ENCODE measurements around the gene SH3BP5.

The SH3BP5 gene

GRCh38 chr3:15271030-15271429 lies 61.4 kb downstream of the SH3BP5 start:
- DNase-seq, result no peak

- DNase-seq, result peak; percentile 88
Observed at GRCh38 chr3:15269091-15269989, 63.0 kb downstream of the SH3BP5 start.

- peak; percentile 87 for DNase-seq
Observed at GRCh38 chr3:15268033-15268631, 64.3 kb downstream of the SH3BP5 start.

GRCh38 chr3:15267502-15267901 lies 64.9 kb downstream of the SH3BP5 start:
- DNase-seq, result no peak

- DNase-seq, result no peak
Observed at GRCh38 chr3:15266510-15267376, 65.6 kb downstream of the SH3BP5 start.

- DNase-seq, result no peak
Observed at GRCh38 chr3:15265655-15266509, 66.5 kb downstream of the SH3BP5 start.

- DNase-seq, result no peak
Observed at GRCh38 chr3:15264486-15264885, 67.9 kb downstream of the SH3BP5 start.

- DNase-seq, result no peak
Observed at GRCh38 chr3:15263926-15264325, 68.5 kb downstream of the SH3BP5 start.

GRCh38 chr3:15263120-15263519 lies 69.3 kb downstream of the SH3BP5 start:
- no peak for DNase-seq

- no peak for DNase-seq
Observed at GRCh38 chr3:15262021-15262420, 70.4 kb downstream of the SH3BP5 start.

- DNase-seq, result no peak
Observed at GRCh38 chr3:15261274-15261673, 71.1 kb downstream of the SH3BP5 start.

GRCh38 chr3:15260531-15260930 lies 71.9 kb downstream of the SH3BP5 start:
- DNase-seq, result no peak

GRCh38 chr3:15258720-15259119 lies 73.7 kb downstream of the SH3BP5 start:
- DNase-seq, result no peak

- no peak for DNase-seq
Observed at GRCh38 chr3:15256861-15257341, 75.5 kb downstream of the SH3BP5 start.

- no peak for DNase-seq
Observed at GRCh38 chr3:15255215-15255614, 77.2 kb downstream of the SH3BP5 start.

GRCh38 chr3:15253023-15253697 lies 79.2 kb downstream of the SH3BP5 start:
- no peak for DNase-seq

- DNase-seq, result no peak
Observed at GRCh38 chr3:15246186-15246585, 86.2 kb downstream of the SH3BP5 start.

GRCh38 chr3:15243822-15244482 lies 88.4 kb downstream of the SH3BP5 start:
- no peak for DNase-seq

GRCh38 chr3:15241341-15241740 lies 91.0 kb downstream of the SH3BP5 start:
- DNase-seq, result peak; percentile 40

- no peak for DNase-seq
Observed at GRCh38 chr3:15229262-15229661, 103.1 kb downstream of the SH3BP5 start.

- no peak for DNase-seq
Observed at GRCh38 chr3:15228147-15228546, 104.2 kb downstream of the SH3BP5 start.
